NCI-H2029 (cell line): ENCODE measurements around the gene ATOSA.

Source experiments
- DNase-seq: peaks from one replicate; lab custom pipeline; 2025; lab: John Stamatoyannopoulos, UW

Gene ATOSA

DNA sequence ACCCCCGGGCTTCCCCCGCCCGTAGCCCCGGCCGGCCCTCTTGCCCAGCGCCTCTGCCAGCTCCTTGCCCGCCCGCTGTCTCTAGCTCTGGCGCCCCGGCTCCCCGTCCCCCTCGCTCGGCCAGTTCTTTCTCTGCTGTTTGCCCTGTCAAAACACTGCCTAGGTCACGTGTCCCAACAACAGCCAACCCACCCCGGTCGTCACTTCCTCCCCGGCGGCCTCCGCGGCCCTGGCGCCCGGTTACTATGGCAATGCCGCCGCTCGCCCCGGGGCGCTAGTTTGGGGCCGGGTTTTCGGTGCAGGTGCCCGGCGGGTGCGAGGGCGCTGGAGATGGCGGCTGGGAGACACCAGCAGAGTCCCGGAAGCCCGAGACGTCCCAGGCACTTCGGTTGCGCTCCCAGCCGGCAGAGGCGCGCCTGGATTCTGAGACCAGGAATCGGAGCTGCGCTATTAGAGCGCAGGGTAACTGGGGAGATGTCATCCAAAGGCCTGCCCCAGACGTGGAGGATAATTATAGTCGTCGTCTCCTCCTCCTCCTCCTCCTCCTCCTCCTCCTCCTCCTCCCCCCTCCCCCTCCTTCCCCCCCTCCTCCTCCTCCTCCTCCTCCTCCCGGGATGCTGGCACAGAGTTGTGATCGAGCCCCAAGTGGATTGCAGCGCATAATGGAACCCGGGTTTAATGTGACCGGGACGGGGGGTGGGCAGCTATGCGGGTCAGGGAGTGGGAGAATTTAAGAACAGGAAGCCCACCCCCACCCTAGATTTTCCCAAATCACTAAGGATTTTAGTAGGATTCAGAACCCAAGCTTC, at the start of gene ATOSA:
ATOSA (minus strand) TSS at position 157 of the 809 bp plus-strand sequence. CDS start 1,367 bp downstream, outside the sequence.
- peak; percentile 68 for DNase-seq

- no peak for DNase-seq
These were observed 49.7 kb upstream of the ATOSA start for GRCh38 chr15:52728899-52729298.

DNA sequence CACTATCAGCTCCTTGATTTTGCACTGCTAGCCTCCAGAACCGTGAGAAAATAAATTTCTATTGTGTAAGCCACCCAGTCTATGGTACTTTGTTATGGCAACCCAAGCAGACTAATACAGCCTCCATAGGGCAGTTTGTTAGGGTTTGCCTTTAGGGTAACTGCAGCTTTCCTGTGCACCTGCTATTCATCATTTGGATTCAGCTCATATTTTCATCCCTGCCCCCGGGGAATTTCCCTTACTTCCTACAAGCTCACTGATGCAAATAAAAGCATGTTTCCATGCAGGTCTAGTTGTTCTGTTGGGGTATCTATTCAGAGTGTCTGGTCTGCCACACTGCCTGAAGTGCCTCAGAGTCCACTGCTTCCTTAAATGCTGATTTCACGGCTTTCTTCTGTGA, 48.6 kb upstream of the ATOSA start:
- DNase-seq: no peak

- DNase-seq: no peak
These were observed 47.0 kb upstream of the ATOSA start for GRCh38 chr15:52726195-52726594.

GRCh38 chr15:52718551-52718950, 39.4 kb upstream of the ATOSA start:
- no peak for DNase-seq

GRCh38 chr15:52717924-52718323, 38.7 kb upstream of the ATOSA start:
- no peak for DNase-seq

DNA sequence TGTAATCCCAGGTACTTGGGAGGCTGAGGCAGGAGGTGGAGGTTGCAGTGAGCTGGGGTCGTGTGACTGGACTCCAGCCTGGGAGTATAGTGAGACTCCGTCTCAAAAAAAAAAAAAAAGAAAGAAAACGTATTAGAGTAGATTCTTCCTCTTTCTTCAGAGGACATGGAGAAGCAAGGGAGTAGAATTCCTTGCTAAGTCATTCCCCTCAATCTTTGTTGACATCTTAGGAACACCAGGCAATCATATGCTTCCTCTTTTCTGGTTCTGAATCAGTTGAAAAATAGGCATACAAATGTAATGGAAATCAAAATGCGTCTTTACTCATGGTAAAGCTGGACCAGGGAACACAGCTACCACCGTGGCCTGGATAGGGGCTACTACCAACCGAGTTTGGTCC, 38.3 kb upstream of the ATOSA start:
- DNase-seq: no peak

- DNase-seq: no peak
These were observed 37.3 kb upstream of the ATOSA start for GRCh38 chr15:52716536-52716935.

DNA sequence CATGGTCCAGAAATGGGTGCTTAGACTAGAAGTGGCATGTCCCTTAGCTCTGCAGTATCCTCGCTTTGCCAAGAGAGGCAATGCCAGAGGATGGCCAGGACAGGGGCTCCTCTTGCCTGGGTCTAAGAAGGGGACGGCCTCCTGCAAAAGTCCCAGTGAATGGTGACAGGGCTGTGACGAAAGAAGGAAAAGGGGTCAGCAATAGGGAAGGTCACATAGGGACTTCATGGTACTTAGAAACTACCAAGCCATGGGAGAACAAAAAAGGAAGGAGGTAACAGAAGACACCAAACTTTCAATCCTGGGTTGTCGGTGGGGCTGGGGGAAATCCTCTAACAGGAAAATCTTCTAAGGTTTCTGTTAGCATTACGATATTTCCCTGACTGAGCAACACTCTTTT, 36.2 kb upstream of the ATOSA start:
- DNase-seq: no peak

- DNase-seq: no peak
These were observed 35.8 kb upstream of the ATOSA start for GRCh38 chr15:52714968-52715367.

DNA sequence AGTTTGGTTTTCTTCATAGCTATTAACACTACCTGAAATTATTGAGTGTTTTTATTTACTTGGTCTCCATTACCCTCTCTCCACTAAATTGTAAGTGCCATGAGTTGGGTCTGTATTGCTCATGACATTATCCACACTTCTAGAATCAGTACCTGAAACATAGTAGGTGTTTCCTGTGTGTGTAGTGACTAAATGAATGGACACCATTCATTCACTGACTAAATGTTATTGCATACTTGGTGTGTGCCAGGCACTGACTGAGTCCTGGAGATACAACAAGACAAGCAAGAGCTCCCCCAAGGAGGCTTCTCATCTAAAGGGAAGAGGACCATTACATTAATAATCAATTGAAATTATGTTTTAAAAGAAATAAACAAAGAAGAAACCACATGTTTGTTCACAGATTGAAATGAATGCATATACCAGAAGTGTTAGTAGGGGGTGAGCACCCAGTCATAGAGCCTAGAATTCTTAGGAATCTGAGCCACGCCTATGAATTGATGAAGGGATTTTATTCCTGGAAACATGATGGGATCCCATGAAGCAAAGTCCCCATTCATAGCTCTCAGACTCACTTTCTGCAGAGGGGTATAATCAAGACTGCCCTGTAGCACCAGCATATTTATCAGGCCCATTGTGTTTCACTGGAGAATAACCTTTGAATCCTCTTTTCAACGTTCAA, 31.7 kb upstream of the ATOSA start:
- no peak for DNase-seq

DNA sequence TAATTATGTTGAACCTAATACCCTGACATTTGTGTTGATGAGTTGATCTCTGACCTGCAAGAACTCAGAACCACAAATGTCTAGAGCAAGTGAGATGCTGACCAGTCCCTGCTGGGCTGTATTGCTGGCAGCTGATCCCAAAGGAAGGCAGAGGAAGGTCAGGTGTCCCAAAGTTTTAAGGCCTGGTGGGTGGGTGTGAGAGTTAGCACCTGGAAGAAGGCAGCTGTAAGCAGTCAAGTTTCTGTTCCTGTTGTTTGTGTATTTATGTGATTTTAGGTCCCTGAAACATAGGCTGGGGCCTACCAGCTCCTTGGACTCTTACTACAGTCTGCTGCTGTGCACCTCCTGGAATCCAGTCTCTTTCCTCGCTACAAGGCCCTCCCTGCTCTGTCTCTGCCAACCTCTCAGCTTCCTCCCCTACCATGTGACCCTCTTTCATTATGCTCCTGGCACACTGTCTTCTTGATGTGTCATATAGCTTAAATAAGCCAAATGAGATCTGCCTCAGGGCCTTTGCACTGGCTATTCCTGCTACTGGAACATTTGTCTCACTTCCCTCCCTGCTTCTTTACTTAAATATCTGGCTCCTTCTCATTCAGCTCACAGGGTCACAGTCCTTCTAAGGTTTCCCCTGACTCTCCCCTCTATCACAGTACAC, 31.0 kb upstream of the ATOSA start:
- DNase-seq: no peak

DNA sequence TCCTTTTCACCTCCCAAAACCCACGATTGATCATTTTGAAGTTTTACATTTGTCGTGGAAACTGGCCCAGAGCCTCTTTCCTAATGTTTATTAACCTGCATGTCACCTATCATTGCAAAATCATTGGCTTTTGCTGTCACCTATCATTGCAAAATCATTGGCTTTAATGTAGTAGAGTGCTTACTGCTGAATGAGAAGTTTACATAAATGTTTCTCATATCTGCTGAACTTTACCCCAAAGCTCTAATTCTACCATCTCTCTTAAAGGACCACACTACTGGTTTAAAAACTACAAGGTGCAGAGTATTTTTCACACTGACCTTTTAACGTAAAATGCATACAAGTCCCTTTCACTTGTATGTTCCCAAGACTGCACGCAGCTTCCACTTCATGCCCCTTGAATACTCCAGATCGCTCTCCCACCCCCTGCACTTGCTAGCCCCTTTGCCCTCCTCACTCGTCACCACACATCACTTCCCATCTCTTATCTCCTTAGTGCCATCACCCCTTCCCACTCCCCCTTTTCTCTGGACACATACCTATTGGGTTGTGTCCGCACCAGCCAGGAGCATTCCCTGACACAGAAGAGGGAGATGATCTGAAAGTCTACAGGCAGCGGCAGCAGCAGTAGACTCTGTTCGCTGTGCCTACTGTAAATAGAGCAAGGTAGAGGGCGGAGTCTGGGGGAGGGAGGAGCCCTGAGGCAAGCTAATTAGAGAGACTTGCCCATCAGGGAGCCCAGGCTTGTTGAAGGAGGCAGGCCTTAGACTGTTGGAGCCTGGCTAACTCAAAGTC, 30.2 kb upstream of the ATOSA start:
- DNase-seq: no peak

GRCh38 chr15:52706091-52706490, 26.9 kb upstream of the ATOSA start:
- no peak for DNase-seq

DNA sequence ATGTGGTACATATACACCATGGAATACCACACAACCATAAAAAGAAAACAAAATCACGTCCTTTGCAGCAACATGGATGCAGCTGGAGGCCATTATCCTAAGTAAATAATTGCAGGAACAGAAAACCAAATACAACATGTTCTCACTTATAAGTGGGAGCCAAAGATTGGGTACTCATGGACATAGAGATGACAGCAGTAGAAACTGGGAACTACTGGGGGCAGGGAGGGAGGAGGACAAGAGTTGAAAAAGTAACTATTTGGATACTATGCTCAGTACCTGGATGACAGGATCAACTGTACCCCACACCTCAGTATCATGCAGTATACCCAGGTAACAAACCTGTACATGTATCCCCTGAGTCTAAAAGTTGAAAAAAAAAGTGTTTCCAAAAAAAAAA, 23.2 kb upstream of the ATOSA start:
- no peak for DNase-seq

GRCh38 chr15:52699457-52699856, 20.3 kb upstream of the ATOSA start:
- no peak for DNase-seq

GRCh38 chr15:52698514-52698913, 19.3 kb upstream of the ATOSA start:
- DNase-seq: no peak

GRCh38 chr15:52697051-52697450, 17.9 kb upstream of the ATOSA start:
- no peak for DNase-seq

GRCh38 chr15:52695154-52695553, 16.0 kb upstream of the ATOSA start:
- no peak for DNase-seq

DNA sequence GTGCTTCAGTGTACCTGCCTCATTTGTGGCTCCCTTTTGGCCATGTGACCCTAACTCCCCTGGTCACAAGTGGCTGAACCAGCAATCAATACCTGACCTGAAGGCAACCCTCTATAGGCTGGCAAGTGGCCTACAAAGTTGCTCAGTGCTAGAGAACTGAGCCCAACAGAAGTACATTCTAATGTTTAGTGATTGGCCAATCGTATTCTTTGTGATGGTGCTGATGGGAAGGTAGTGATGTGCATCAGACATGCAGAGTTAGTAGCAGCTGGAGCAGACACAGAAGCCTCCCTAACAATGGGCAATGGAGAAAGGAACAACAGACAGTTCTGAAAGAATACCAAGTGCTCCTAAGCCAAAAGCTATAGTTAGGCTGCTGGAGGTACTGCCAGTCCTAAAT, 10.4 kb upstream of the ATOSA start:
- DNase-seq: no peak

GRCh38 chr15:52683580-52683979, 4.4 kb upstream of the ATOSA start:
- no peak for DNase-seq

DNA sequence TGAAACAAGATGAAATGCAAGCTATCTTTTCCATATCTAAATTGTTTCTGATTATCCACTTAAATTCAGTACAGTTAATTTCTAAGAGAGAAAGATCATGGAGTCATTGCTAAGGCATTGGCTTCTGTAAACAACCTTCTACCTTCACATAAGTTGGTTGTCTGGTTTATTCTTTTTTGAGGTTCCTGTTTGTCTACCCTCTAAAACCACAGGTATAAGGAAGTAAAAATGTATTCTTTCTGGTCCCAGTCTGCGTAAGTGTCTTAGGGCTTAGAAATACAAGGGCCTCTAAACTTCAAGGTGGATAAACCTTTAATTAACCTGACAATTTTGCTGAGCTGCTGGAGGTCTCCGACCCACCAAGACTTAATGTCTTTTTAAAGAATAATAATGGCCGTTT, 3.6 kb upstream of the ATOSA start:
- DNase-seq: no peak
